CD14-positive monocyte (primary cell): Measurements from ENCODE around the gene ZFHX3. TPM values are rescaled to one million over a fixed set of nuclear protein-coding genes. Genes with fewer than 3 reads are reported as not detected.

Source experiments
- DNase-seq, 3 donors: peaks; one replicate each; pipeline ENCODE4 v3.0.0-alpha.2; 2011 to 2022
- H2AFZ ChIP-seq: 2 replicates; pipeline ENCODE4 v1.6.0; 2012; ENCODE audit warnings: mild to moderate bottlenecking, low read depth, low read length, inconsistent platforms; ENCODE audit not compliant: insufficient read depth, poor library complexity, severe bottlenecking
- H3K27ac ChIP-seq, 2 donors: 1 replicate in 1 of 2; 2 replicates in 1 of 2; pipeline ENCODE4 v1.5.1; 2012 to 2013; ENCODE audit warnings: low read length in 2 of 2, control low read depth in 1 of 2, inconsistent platforms in 1 of 2, low read depth in 1 of 2, mild to moderate bottlenecking in 1 of 2
- H3K27me3 ChIP-seq, 2 donors: one replicate each; pipeline versions ENCODE4 v1.6.0 to v1.6.1; 2011 to 2013; ENCODE audit warnings: low read length in 2 of 2; ENCODE audit not compliant: control insufficient read depth in 2 of 2, insufficient read depth in 2 of 2
- H3K36me3 ChIP-seq, 2 donors: replicated peaks in 1 of 2; 1 replicate in 1 of 2; 2 replicates in 1 of 2; pipeline versions ENCODE4 v1.5.1 to v1.6.1; 2012 to 2013; ENCODE audit warnings: low read length in 2 of 2, control low read depth in 1 of 2, inconsistent platforms in 1 of 2, mild to moderate bottlenecking in 1 of 2; ENCODE audit not compliant: insufficient read depth in 2 of 2, control insufficient read depth in 1 of 2
- H3K4me1 ChIP-seq, 2 donors: 1 replicate in 1 of 2; 2 replicates in 1 of 2; pipeline versions ENCODE4 v1.5.1 to v1.6.1; 2012 to 2013; ENCODE audit warnings: low read length in 2 of 2, control low read depth in 1 of 2, inconsistent platforms in 1 of 2, mild to moderate bottlenecking in 1 of 2, moderate library complexity in 1 of 2; ENCODE audit not compliant: insufficient read depth in 2 of 2, control insufficient read depth in 1 of 2
- H3K4me2 ChIP-seq: replicated peaks from 2 replicates; pipeline ENCODE3; 2012; ENCODE audit warnings: low read length, moderate library complexity, mild to moderate bottlenecking; ENCODE audit not compliant: poor library complexity, severe bottlenecking; ENCODE audit errors: extremely low read depth
- H3K4me3 ChIP-seq, 3 experiments: fragments of 200-600 bp in 1 of 3; sonication (generic) in 1 of 3; replicated peaks in 1 of 3; 1 replicate in 2 of 3; 2 replicates in 1 of 3; pipeline ENCODE4 v1.5.1; 2011 to 2013; ENCODE audit warnings: low read length in 3 of 3, mild to moderate bottlenecking in 3 of 3, control low read depth in 2 of 3, low read depth in 2 of 3, inconsistent platforms in 1 of 3, moderate library complexity in 1 of 3
- H3K79me2 ChIP-seq: 2 replicates; pipeline ENCODE4 v1.6.0; 2012; ENCODE audit warnings: mild to moderate bottlenecking, control low read depth, inconsistent platforms, low read length, moderate library complexity; ENCODE audit not compliant: insufficient read depth
- H3K9ac ChIP-seq: 2 replicates; pipeline ENCODE4 v1.6.0; 2017; ENCODE audit warnings: low read length, mild to moderate bottlenecking; ENCODE audit not compliant: insufficient read depth, poor library complexity, severe bottlenecking
- H3K9me3 ChIP-seq, 2 donors: replicated peaks in 1 of 2; 1 replicate in 1 of 2; 2 replicates in 1 of 2; pipeline versions ENCODE4 v1.5.1 to v1.6.1; 2012 to 2013; ENCODE audit warnings: low read length in 2 of 2, control low read depth in 1 of 2; ENCODE audit not compliant: control insufficient read depth in 1 of 2, insufficient read depth in 1 of 2
- H4K20me1 ChIP-seq: 2 replicates; pipeline ENCODE4 v1.6.0; 2012; ENCODE audit warnings: mild to moderate bottlenecking, low read length, control low read depth, moderate library complexity; ENCODE audit not compliant: insufficient read depth
- H3K27ac Mint-ChIP-seq, 7 donors: one replicate each; pipeline ENCODE4 v1.8.0; 2020; ENCODE audit warnings: mild to moderate bottlenecking in 7 of 7, mixed read lengths in 7 of 7, moderate library complexity in 6 of 7, inconsistent platforms in 2 of 7
- H3K27me3 Mint-ChIP-seq, 3 donors: one replicate each; pipeline ENCODE4 v1.8.0; 2021 to 2022; ENCODE audit warnings: low read depth in 3 of 3, mild to moderate bottlenecking in 3 of 3, mixed read lengths in 3 of 3, moderate library complexity in 3 of 3, inconsistent platforms in 1 of 3
- H3K36me3 Mint-ChIP-seq, 2 donors: one replicate each; pipeline ENCODE4 v1.8.0; 2020; ENCODE audit warnings: mixed read lengths in 2 of 2, inconsistent platforms in 1 of 2, mild to moderate bottlenecking in 1 of 2
- H3K4me1 Mint-ChIP-seq: one replicate; pipeline ENCODE4 v1.8.0; 2020; ENCODE audit warnings: mild to moderate bottlenecking, mixed read lengths
- H3K4me3 Mint-ChIP-seq, 2 donors: one replicate each; pipeline ENCODE4 v1.8.0; 2020; ENCODE audit warnings: mild to moderate bottlenecking in 2 of 2, mixed read lengths in 2 of 2, moderate library complexity in 1 of 2
- H3K9me3 Mint-ChIP-seq, 7 donors: one replicate each; pipeline ENCODE4 v1.8.0; 2020 to 2022; ENCODE audit warnings: mixed read lengths in 7 of 7, mild to moderate bottlenecking in 6 of 7, moderate library complexity in 6 of 7, inconsistent platforms in 2 of 7
- WGBS: methylation state at CpG from one replicate; pipeline ENCODE4 v1.1.5; 2013; ENCODE audit warnings: missing lambda C conversion rate; ENCODE audit not compliant: insufficient coverage; 5-methylcytosine and 5-hydroxymethylcytosine counted together
- intact Hi-C, 2 donors: fragments of 100-400 bp; cut with micrococcal nuclease; formaldehyde crosslinking; loops; one replicate each; pipeline versions ENCODE4 v1.15.0 to v1.15.1; 2023
- polyA plus RNA-seq, 3 donors: library from polyadenylated mRNA; depleted of rRNA in 1 of 3; unstranded in 2 of 3; stranded (reverse) in 1 of 3; fragments of 300-500 nt in 2 of 3; fragments of >200 nt in 1 of 3; fragmentation: Illumina TruSeq in 2 of 3; gene quantifications; 1 replicate in 2 of 3; 2 replicates in 1 of 3; pipeline ENCODE4 v1.2.3, GENCODE V29; 2012 to 2021
- TF ChIP-seq, protein P1 (sequence below): fragments of 200-600 bp; IDR thresholded peaks from one replicate; pipeline ENCODE4 v1.8.0; 2022; ENCODE audit warnings: antibody characterized with exemption, mild to moderate bottlenecking

ZFHX3 gene
- polyA plus RNA-seq, 3 donors, result 0.42 to 4.2 (median 0.43) TPM

DNA sequence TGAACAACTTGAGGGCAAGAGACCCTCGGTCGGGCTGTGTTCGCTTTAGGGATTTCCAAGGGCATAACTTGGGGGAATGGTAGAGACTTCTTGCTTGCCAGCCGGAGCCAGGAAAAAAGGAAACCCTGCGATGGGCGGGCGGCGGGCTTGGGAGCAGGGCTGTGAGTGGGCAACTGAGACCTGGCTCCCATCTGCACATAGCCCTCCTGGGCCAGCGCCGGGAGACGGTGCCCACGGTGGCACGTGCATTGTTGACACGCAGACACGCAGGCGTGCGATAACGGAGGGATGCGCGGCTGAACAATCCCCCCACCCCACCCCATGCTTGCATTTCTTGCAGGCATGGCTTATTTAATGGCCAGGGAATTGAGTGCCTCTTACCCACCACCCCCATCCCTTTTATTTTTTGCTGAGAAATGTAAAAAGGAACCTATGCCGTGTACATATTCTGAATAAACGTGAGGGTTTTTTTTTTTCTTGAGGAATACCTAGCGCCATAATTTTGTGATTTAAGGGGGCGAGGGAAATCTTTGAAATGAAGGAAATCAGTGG lies 17.1 kb upstream of the ZFHX3 start:
- no peak overlapping the region for H3K9ac ChIP-seq
- H3K9me3 ChIP-seq, result peaks cover 0 to 5% of the 10 kb centered on the region in 2 donors
- H3K4me3 ChIP-seq, result peak overlapping the region in 2 of 3 experiments; percentile 12 to 66
- peaks cover 0 to 23% (median 14%) of the 10 kb centered on the region in 7 donors for H3K9me3 Mint-ChIP-seq
- H3K4me1 ChIP-seq, result peaks cover 80 to 94% of the 10 kb centered on the region in 2 donors
- H3K4me2 ChIP-seq, result peak overlapping the region; percentile 60
- H3K27ac ChIP-seq, result no peak overlapping the region
- peaks cover 85% of the 10 kb centered on the region for H3K4me1 Mint-ChIP-seq
- no peak for DNase-seq
- peak overlapping the region in 6 of 7 donors; percentile 26 to 88 (median 76) for H3K27ac Mint-ChIP-seq
- TF ChIP-seq, protein P1, sequence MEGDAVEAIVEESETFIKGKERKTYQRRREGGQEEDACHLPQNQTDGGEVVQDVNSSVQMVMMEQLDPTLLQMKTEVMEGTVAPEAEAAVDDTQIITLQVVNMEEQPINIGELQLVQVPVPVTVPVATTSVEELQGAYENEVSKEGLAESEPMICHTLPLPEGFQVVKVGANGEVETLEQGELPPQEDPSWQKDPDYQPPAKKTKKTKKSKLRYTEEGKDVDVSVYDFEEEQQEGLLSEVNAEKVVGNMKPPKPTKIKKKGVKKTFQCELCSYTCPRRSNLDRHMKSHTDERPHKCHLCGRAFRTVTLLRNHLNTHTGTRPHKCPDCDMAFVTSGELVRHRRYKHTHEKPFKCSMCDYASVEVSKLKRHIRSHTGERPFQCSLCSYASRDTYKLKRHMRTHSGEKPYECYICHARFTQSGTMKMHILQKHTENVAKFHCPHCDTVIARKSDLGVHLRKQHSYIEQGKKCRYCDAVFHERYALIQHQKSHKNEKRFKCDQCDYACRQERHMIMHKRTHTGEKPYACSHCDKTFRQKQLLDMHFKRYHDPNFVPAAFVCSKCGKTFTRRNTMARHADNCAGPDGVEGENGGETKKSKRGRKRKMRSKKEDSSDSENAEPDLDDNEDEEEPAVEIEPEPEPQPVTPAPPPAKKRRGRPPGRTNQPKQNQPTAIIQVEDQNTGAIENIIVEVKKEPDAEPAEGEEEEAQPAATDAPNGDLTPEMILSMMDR, result no peak
- peaks cover 57 to 72% (median 59%) of the 10 kb centered on the region in 3 donors for H3K27me3 Mint-ChIP-seq
- WGBS, result 5% methylated on average over 12 of the region's 24 CpGs
- peaks cover 49 to 69% of the 10 kb centered on the region in 2 donors for H3K27me3 ChIP-seq
- H3K36me3 ChIP-seq, result no peaks in the 10 kb centered on the region
- peak overlapping the region; percentile 71 to 94 for H3K4me3 Mint-ChIP-seq
- no peaks in the 10 kb centered on the region for H3K79me2 ChIP-seq
- peaks cover 9 to 21% of the 10 kb centered on the region in 2 donors for H3K36me3 Mint-ChIP-seq
- no peak overlapping the region for H2AFZ ChIP-seq
- peaks cover 21% of the 10 kb centered on the region for H4K20me1 ChIP-seq
- intact Hi-C loops, result loop anchor here in 1 of 2 donors (1.0 to 10.0 kb wide), 5 partner anchors 8 to 890 kb away; partner anchors contain the start of gene PMFBP1

DNA sequence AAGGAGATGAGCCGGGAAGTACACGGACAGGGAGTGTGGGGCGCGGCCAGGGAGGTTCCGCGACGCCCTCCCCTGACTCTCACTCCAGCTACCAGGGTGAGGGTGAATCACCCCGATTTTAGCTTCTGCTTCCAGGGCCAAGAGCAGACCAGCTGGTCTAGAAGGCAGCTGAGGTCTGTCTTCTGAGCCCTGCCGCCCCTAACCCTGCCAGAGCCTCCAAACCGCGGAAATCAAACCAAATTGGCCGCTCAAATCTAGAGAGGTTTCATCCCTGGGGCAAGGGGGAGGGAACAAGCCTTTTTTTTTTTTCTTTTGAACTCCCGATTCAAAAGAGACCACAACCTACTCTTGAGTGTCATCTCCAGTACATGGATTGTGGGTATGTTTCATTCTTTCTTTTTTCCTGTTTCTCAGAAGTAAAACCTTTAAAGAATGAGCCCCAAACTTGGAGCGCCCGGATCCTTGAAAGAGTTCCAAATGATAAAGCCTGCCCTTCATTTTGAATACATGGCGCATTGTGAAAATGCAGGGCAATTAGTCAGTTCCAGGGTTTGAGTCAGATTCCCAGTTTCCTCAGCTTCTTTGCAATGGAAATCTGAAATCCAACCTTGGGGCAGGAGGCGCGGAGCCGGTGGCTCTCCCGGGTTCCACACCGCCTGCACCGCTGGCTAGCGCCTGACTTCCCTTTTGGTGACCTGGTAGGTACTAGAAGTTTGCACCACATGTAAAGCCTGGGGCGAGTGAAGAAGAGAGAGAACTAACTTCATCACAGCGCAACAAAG lies 16.5 kb upstream of the ZFHX3 start:
- peak overlapping the region in 6 of 7 donors; percentile 46 to 90 (median 78) for H3K27ac Mint-ChIP-seq
- TF ChIP-seq, protein P1, result no peak
- peaks cover 0 to 24% (median 14%) of the 10 kb centered on the region in 7 donors for H3K9me3 Mint-ChIP-seq
- Histone ChIP-seq H3K27ac (peak overlapping the region in 1 of 2 donors; percentile 23), H2AFZ (no peak overlapping the region), H3K4me3 (peak overlapping the region; percentile 0 to 66 (median 12)), H3K4me2 (peak overlapping the region; percentile 60), H3K79me2 (no peaks in the 10 kb centered on the region), H3K27me3 (peaks cover 50 to 73% of the 10 kb centered on the region in 2 donors), H3K9me3 (peaks cover 0 to 5% of the 10 kb centered on the region in 2 donors), H4K20me1 (peaks cover 22% of the 10 kb centered on the region), H3K4me1 (peaks cover 80 to 94% of the 10 kb centered on the region in 2 donors), H3K36me3 (no peaks in the 10 kb centered on the region), H3K9ac (no peak overlapping the region)
- peaks cover 85% of the 10 kb centered on the region for H3K4me1 Mint-ChIP-seq
- peak overlapping the region; percentile 71 to 94 for H3K4me3 Mint-ChIP-seq
- intact Hi-C loops, result loop anchor here in 1 of 2 donors (2.0 to 10.0 kb wide), 4 partner anchors 88 to 890 kb away; partner anchors contain the start of gene PMFBP1
- H3K36me3 Mint-ChIP-seq, result peaks cover 9 to 23% of the 10 kb centered on the region in 2 donors
- 4% methylated on average over 18 of the region's 25 CpGs for WGBS
- peak; percentile 83 to 88 (median 87) for DNase-seq
- H3K27me3 Mint-ChIP-seq, result peaks cover 62 to 76% (median 65%) of the 10 kb centered on the region in 3 donors
